ENCODE measurements around the gene DDX31. TPM values are rescaled to one million over a fixed set of nuclear protein-coding genes. Genes with fewer than 3 reads are reported as not detected.

DDX31 gene
- total RNA-seq, 1 experiment from 2014 or later: 26.2 TPM

- CTCF ChIA-PET: interaction anchor here (1.7 kb wide), 1 partner anchor 8 kb away, joined by 8 read pairs; no protein-coding TSS in a partner anchor
- Mint-ChIP-seq H3K9me3 (peaks cover 13% of the 10 kb centered on the region), H3K27me3 (ENCODE audit: low read depth) (no peaks in the 10 kb centered on the region), H3K27ac (no peak overlapping the region), H3K4me1 (peaks cover 1% of the 10 kb centered on the region), H3K4me3 (no peak overlapping the region), H3K36me3 (peaks cover 9% of the 10 kb centered on the region)
- POLR2A ChIA-PET: no interaction called here
- TF ChIP-seq NR3C1 (CRISPR knock-in tag; conservative IDR thresholded peaks at IDR 0.05; ENCODE audit: low read depth) (no peak), GTF2I (CRISPR knock-in tag; conservative IDR thresholded peaks at IDR 0.05) (no peak), HMGXB4 (CRISPR knock-in tag; IDR thresholded peaks at IDR 0.05) (no peak), IRF1 (CRISPR knock-in tag; IDR thresholded peaks at IDR 0.05) (no peak), TP53 (CRISPR knock-in tag; IDR thresholded peaks at IDR 0.05) (no peak), USF1 (CRISPR knock-in tag; IDR thresholded peaks at IDR 0.05) (no peak), NFATC4 (CRISPR knock-in tag; IDR thresholded peaks at IDR 0.05) (no peak), OVOL2 (CRISPR knock-in tag; IDR thresholded peaks at IDR 0.05; ENCODE audit: borderline replicate concordance) (no peak), ZNF671 (CRISPR knock-in tag; IDR thresholded peaks at IDR 0.05) (no peak), ARID4B (CRISPR knock-in tag; IDR thresholded peaks at IDR 0.05; ENCODE audit: borderline replicate concordance) (no peak), GRHL2 (CRISPR knock-in tag; IDR thresholded peaks at IDR 0.05; ENCODE audit: insufficient replicate concordance, severe bottlenecking) (no peak), JUN (CRISPR knock-in tag; IDR thresholded peaks at IDR 0.05) (no peak), CBFB (CRISPR knock-in tag; IDR thresholded peaks at IDR 0.05; ENCODE audit: low read depth) (no peak), CREM (CRISPR knock-in tag; IDR thresholded peaks at IDR 0.05) (no peak), ESRRA (CRISPR knock-in tag; IDR thresholded peaks at IDR 0.05; ENCODE audit: borderline replicate concordance) (no peak), ZNF423 (CRISPR knock-in tag; IDR thresholded peaks at IDR 0.05) (no peak), SMAD3 (CRISPR knock-in tag; IDR thresholded peaks at IDR 0.05; ENCODE audit: borderline replicate concordance) (no peak)
- TF ChIP-seq, protein P1, sequence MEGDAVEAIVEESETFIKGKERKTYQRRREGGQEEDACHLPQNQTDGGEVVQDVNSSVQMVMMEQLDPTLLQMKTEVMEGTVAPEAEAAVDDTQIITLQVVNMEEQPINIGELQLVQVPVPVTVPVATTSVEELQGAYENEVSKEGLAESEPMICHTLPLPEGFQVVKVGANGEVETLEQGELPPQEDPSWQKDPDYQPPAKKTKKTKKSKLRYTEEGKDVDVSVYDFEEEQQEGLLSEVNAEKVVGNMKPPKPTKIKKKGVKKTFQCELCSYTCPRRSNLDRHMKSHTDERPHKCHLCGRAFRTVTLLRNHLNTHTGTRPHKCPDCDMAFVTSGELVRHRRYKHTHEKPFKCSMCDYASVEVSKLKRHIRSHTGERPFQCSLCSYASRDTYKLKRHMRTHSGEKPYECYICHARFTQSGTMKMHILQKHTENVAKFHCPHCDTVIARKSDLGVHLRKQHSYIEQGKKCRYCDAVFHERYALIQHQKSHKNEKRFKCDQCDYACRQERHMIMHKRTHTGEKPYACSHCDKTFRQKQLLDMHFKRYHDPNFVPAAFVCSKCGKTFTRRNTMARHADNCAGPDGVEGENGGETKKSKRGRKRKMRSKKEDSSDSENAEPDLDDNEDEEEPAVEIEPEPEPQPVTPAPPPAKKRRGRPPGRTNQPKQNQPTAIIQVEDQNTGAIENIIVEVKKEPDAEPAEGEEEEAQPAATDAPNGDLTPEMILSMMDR (IDR thresholded peaks at IDR 0.05): no peak
- TF ChIP-seq, protein P2, sequence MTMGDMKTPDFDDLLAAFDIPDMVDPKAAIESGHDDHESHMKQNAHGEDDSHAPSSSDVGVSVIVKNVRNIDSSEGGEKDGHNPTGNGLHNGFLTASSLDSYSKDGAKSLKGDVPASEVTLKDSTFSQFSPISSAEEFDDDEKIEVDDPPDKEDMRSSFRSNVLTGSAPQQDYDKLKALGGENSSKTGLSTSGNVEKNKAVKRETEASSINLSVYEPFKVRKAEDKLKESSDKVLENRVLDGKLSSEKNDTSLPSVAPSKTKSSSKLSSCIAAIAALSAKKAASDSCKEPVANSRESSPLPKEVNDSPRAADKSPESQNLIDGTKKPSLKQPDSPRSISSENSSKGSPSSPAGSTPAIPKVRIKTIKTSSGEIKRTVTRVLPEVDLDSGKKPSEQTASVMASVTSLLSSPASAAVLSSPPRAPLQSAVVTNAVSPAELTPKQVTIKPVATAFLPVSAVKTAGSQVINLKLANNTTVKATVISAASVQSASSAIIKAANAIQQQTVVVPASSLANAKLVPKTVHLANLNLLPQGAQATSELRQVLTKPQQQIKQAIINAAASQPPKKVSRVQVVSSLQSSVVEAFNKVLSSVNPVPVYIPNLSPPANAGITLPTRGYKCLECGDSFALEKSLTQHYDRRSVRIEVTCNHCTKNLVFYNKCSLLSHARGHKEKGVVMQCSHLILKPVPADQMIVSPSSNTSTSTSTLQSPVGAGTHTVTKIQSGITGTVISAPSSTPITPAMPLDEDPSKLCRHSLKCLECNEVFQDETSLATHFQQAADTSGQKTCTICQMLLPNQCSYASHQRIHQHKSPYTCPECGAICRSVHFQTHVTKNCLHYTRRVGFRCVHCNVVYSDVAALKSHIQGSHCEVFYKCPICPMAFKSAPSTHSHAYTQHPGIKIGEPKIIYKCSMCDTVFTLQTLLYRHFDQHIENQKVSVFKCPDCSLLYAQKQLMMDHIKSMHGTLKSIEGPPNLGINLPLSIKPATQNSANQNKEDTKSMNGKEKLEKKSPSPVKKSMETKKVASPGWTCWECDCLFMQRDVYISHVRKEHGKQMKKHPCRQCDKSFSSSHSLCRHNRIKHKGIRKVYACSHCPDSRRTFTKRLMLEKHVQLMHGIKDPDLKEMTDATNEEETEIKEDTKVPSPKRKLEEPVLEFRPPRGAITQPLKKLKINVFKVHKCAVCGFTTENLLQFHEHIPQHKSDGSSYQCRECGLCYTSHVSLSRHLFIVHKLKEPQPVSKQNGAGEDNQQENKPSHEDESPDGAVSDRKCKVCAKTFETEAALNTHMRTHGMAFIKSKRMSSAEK (CRISPR knock-in tag; IDR thresholded peaks at IDR 0.05; ENCODE audit: borderline replicate concordance): no peak
- DNase-seq (ENCODE audit: low spot score) (no peak), ATAC-seq (no peak)
These were observed 114.3 kb downstream of the DDX31 start for GRCh38 chr9:132555528-132555927.

Measured in WTC11 (cell line).